MG63 (cell line): ENCODE results near the gene PPP2R5B. TPM values are rescaled to one million over a fixed set of nuclear protein-coding genes. Genes with fewer than 3 reads are reported as not detected.

Source experiments
- DNase-seq: peaks from one replicate; pipeline ENCODE4 v3.0.0-alpha.2; 2020
- H3K27me3 ChIP-seq: fragments of 250-450 bp; sonication (Bioruptor Pico); 2 replicates; pipeline ENCODE4 v1.5.1; 2020; ENCODE audit warnings: mild to moderate bottlenecking, moderate library complexity
- H3K36me3 ChIP-seq: fragments of 250-450 bp; sonication (Bioruptor Pico); 2 replicates; pipeline ENCODE4 v1.5.1; 2020; ENCODE audit warnings: mild to moderate bottlenecking, moderate library complexity
- H3K4me3 ChIP-seq: fragments of 250-450 bp; sonication (Bioruptor Pico); 2 replicates; pipeline ENCODE4 v1.5.1; 2020; ENCODE audit warnings: mild to moderate bottlenecking, moderate library complexity
- H3K9me3 ChIP-seq: fragments of 250-450 bp; sonication (Bioruptor Pico); 2 replicates; pipeline ENCODE4 v1.5.1; 2020; ENCODE audit warnings: mild to moderate bottlenecking, moderate library complexity
- total RNA-seq: library from RNA; depleted of rRNA; stranded (reverse); fragments of >200 nt; shearing (Covaris generic); gene quantifications from 2 replicates; pipeline ENCODE4 v1.2.3, GENCODE V29; 2014; ENCODE audit warnings: low replicate concordance

Gene PPP2R5B
- total RNA-seq, 1 experiment from 2014 or later: 8.8 TPM

DNA sequence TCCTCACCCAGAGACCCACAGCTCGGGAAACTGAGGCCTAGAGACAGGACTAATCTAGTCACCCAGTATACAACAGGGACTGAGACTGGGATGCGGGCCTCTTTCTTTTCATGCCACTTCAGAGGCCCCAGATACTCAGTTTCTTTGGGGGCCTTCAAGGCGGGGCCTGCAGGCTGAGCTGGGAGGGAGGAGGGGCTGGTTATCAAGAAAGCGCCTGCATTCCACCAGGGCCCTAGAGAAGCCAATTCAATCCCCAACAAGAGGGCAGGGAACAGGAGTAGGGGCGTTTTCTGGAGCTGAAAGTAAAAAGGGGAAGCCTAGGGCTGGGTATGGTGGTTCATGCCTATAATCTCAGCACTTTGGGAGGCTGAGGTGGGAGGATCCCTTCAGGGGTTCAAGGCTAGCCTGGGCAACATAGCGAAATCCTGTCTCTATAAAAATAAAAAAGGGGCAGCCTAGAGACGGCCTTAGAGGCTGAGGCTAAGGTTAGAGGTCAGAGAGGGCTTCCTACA lies 9.1 kb upstream of the PPP2R5B start:
- peak overlapping the region; percentile 69; the same call in 1 of the 2 replicates for H3K4me3 ChIP-seq
- DNase-seq: no peak
- no peaks in the 10 kb centered on the region for H3K9me3 ChIP-seq
- H3K27me3 ChIP-seq: no peaks in the 10 kb centered on the region
- H3K36me3 ChIP-seq: no peaks in the 10 kb centered on the region; the same call in none of the 2 replicates

DNA sequence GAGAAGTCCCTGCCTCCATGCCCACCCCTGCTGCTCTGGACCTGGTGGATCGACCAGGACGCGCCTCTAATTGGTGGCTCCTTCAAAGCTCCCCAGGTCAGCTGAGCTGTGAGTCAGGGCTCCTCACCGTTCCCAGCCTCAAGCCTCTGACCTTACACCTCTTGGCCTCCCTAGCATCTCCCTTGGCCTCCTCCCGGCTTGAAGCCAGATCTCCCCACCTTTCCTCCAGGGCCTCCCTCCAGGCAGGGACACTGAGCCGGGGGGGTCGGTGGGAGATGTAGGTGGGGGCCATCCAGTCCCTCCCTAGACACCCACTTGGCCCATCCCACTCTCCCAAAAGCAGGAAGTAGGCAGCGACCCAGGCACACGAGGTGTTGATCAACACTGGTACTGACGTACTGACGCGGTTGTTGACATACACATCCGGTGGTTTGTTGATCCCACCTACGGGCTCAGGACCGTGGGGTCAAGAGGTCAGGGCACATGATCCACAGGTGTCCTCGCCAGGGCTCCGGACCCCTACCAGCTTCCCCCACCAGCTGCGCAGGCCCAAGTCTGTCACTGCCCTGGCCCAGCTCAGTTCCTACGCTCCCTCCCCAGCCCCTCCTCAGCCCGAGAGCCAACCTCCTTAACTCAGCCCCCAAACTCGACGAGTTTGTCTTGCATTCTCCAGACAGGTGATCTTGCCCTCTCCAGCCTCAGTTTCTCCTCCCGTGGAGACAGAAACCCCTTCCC lies 8.3 kb upstream of the PPP2R5B start:
- no peaks in the 10 kb centered on the region; the same call in none of the 2 replicates for H3K36me3 ChIP-seq
- peak; percentile 38 for DNase-seq
- peak overlapping the region; percentile 69 for H3K4me3 ChIP-seq
- H3K27me3 ChIP-seq: no peaks in the 10 kb centered on the region
- H3K9me3 ChIP-seq: no peaks in the 10 kb centered on the region

DNA sequence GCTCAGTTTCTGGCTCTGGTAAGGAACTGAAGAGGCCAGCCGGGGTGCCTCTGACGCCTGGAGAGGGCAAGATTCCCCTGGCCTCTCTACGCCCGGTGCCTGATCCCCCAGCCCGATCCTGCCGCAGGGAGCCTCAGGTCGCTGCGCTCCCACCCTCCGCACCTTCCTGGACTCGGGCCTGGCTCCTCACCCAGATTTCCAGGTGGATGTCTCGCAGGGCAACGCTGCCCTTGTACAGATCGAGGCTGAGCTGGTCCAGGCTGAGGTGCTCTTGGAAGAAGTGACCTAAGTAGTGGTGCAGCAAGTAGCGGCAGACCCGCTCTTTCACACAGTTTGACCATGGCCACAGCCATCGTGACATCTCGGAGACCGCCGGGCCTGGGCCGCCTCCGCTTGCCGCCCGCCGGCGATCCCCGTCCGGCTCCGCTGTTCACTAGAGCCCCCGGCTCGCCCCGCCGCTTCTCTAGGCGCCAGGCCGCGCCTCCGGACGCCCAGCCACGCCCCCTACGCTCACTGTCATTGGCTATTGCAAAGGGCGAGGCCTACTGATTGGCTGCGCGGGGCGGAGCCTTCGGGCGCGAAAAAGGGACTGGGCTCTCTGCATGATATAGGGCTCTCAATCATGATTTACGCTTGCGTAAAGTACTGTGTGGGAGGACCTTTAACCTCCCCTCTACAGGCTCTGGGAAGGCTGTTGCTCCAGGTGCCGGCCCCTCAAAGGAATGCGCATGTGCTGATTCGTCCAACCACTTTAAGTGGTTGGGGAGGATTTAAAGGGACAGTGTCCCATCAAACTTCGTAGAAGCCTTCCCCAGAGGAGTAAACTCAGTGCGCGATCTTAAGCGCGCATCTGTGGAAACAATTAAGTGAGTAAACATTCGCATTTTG lies 7.5 kb upstream of the PPP2R5B start, which contains the start of gene ATG2A:
TSS of gene ATG2A (minus strand) at position 435 of the 888 bp plus-strand sequence. CDS start at position 361, 74 bp downstream.
- no peaks in the 10 kb centered on the region for H3K27me3 ChIP-seq
- peak within 1 kb of the TSS; percentile 69 for H3K4me3 ChIP-seq
- H3K36me3 ChIP-seq: no peaks in the 10 kb centered on the region; the same call in 1 of the 2 replicates
- H3K9me3 ChIP-seq: no peaks in the 10 kb centered on the region
- peak; percentile 98 for DNase-seq

DNA sequence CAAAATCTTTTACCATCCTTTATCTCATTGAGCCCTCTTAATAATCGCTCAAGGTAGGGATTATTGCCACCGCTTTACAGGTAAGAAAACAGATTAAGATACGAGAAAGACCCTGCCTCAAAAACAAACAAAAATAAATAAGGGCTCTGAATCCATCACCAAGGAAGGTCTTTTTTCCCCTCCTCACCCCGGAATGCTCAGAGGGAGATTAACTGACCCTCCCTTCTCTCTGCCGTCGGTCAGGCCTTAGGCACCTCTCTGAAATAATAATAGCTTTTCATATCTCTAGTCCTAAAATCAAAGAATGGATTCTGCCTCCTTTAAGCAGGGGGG lies 6.9 kb upstream of the PPP2R5B start:
- Histone ChIP-seq H3K36me3 (no peaks in the 10 kb centered on the region), H3K9me3 (no peaks in the 10 kb centered on the region)
- DNase-seq: no peak

DNA sequence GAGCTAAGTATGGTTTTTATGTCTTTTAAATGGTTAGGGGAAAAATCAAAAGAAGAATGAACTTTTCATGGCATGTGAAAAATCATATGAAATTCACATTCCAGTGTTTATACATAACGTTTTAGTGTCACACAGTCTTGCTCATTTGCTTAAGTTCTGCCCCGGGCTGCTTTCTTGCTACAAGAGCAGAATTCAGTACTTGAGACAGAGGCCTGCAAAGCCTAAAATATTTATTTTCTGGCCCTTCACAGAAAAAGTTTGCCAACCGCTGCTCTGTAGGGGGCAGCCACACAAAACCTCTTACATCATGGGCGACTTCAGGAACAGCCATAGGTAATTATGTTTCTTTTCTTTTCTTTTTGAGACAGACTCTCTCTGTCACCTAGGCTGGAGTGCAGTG lies 6.5 kb upstream of the PPP2R5B start:
- H3K9me3 ChIP-seq: no peaks in the 10 kb centered on the region
- DNase-seq: peak; percentile 25
- no peaks in the 10 kb centered on the region for H3K27me3 ChIP-seq
- H3K4me3 ChIP-seq: peak overlapping the region; percentile 69
- no peaks in the 10 kb centered on the region for H3K36me3 ChIP-seq

More for the DNA sequence above, 6.9 kb upstream of the PPP2R5B start:
- no peaks in the 10 kb centered on the region for H3K27me3 ChIP-seq
- peak overlapping the region; percentile 69 for H3K4me3 ChIP-seq

DNA sequence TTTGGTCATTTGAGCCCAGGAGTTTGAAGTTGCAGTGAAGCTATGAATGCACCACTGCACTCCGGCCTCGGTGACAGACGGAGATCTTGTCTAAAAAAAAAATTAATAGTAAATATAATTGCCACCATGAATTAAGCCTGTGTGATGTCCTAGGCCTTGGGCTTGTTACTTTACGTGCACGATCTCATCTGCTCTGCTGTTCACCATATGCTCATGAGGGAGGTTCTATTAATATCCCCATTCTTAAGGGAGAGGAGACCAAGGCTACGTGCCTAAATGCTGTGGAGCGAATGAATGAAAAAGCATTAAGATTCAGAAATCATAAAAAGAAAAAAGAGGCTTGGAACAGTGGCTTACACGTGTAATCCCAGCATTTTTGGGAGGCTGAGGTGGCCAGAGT lies 4.9 kb upstream of the PPP2R5B start:
- H3K36me3 ChIP-seq: no peaks in the 10 kb centered on the region
- no peaks in the 10 kb centered on the region for H3K27me3 ChIP-seq
- no peaks in the 10 kb centered on the region for H3K9me3 ChIP-seq
- H3K4me3 ChIP-seq: no peak overlapping the region
- no peak for DNase-seq

DNA sequence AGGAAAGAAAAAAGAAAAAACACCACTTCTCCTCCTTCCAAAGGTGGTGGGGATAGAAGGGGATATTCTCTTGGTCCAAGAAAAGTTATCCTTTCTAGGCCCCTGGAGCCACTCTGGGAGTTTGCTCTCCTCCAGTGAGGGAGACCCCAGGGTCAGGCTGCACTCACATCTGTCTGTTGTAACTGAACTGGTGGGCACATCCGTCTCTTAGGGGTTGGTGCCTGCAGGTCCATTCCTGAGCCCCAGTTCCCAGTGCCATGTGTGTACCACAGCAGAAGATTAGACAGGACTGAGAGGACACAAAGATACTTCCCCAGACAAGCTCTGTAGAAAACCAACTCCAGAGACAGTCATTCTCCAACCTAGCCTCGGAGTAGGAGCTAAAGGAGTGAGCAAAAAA lies 4.4 kb upstream of the PPP2R5B start:
- H3K36me3 ChIP-seq: no peaks in the 10 kb centered on the region
- H3K27me3 ChIP-seq: no peaks in the 10 kb centered on the region
- no peak for DNase-seq
- H3K9me3 ChIP-seq: no peaks in the 10 kb centered on the region
- no peak overlapping the region for H3K4me3 ChIP-seq

DNA sequence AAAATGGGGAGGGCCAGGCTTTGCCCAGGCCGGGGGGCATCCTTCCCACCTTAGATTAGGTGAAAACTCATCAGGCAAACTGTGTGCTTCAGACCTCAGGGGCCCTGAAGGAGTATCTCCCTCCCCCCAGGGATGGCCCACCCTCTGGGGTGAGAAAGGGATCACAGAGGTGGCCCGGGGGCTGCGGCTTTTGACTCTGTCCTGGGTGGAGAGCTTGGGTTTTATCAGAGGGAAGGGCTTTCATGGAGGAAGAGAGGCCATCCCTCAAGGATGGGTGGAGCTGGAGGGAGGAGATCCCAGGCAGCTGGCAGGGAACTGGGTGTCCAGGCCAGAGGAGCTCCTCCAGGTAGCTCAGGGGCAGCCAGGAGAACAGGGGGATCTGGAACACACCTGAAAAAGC lies 3.1 kb upstream of the PPP2R5B start:
- Histone ChIP-seq H3K27me3 (no peaks in the 10 kb centered on the region), H3K9me3 (no peaks in the 10 kb centered on the region), H3K4me3 (no peak overlapping the region), H3K36me3 (no peaks in the 10 kb centered on the region)
- DNase-seq: no peak

DNA sequence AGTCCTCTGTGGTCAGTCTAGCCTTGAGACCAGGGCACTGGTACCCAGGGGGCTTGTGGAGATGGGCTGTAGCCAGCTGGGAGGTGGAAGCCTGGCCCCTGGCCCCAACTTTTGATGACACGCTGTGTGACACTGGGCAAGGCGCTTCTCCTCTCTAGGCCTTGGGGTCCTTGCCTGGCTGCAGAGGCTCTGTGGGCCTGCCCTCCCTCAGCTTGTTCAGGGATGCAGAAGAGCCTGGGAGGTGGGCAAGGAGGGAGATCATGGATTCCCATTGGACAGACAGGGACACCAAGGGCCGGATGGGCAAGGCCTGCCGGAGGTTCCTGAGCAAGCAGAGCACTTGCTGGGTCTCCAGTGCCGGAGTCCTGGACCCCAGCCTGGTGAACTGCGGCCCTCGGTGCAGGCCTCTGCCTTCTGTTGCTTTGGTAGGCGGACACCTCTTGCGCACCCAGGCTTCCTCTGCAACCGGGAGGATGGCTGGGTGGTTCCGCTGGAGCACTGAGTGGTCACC lies 1.3 kb upstream of the PPP2R5B start:
- Histone ChIP-seq H3K27me3 (no peaks in the 10 kb centered on the region), H3K4me3 (no peak overlapping the region), H3K36me3 (peaks cover under 1% of the 10 kb centered on the region), H3K9me3 (no peaks in the 10 kb centered on the region)
- no peak for DNase-seq

DNA sequence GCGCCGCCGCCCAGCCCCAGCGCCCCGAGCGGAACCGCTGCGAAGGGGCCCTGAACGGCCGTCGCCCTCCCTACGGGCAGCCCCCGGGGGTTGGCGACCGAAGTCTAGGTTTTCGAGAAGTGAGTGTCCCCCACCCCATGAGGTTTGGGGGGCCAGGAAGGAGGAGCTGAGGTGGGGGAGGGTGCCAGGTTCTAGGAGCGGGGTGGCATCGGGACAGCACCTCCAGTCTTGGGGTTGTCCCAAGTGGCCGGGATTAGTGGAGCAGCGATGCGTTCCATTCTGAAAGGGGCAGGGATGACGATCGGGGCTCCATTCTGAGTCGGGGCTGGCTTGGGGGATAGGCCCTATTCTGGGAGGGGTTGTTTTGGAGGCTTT lies 408 bp downstream of the PPP2R5B start:
- no peaks in the 10 kb centered on the region for H3K27me3 ChIP-seq
- no peaks in the 10 kb centered on the region for H3K9me3 ChIP-seq
- no peak for DNase-seq
- peak overlapping the region; percentile 71 for H3K4me3 ChIP-seq
- peaks cover 2% of the 10 kb centered on the region for H3K36me3 ChIP-seq

DNA sequence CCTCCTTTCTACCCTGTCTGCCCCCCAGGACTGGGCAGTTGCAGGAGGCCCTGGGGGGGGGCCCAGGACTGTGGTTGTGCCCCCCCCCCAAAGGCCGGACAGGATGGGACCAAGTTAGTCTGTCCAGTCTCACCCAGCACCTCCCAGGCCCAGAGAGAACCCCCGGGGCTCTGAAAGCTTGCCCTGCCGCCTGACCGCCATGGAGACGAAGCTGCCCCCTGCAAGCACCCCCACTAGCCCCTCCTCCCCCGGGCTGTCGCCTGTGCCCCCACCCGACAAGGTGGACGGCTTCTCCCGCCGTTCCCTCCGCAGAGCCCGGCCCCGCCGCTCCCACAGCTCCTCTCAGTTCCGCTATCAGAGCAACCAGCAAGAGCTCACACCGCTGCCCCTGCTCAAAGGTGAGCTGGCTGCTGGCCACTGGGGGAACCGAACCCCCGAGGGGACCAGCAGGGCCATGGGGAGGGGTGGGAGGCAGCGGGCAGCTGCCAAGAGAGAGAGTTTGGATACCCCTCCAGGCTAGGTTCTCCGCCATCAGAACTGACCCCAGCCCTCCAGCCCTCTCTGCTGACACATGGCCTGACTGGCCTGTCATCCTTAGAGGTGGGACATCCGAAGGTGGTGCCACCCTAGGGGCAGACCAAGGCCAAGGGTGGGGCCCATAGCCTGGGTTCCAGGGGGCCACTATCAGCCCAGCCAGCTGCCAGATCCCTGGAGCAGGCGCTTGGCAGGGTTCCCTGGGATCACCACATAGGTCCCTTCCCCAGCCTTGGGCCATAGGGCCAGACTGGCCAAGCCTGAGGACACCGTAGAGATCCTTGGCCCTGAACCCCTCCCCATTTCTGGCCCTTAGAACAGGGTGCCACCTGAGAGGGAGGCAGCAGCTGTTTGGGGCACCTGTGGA lies 1.3 kb downstream of the PPP2R5B start:
- no peak for DNase-seq
- Histone ChIP-seq H3K27me3 (no peaks in the 10 kb centered on the region), H3K36me3 (peaks cover 2% of the 10 kb centered on the region), H3K4me3 (peak overlapping the region; percentile 71), H3K9me3 (no peaks in the 10 kb centered on the region)

DNA sequence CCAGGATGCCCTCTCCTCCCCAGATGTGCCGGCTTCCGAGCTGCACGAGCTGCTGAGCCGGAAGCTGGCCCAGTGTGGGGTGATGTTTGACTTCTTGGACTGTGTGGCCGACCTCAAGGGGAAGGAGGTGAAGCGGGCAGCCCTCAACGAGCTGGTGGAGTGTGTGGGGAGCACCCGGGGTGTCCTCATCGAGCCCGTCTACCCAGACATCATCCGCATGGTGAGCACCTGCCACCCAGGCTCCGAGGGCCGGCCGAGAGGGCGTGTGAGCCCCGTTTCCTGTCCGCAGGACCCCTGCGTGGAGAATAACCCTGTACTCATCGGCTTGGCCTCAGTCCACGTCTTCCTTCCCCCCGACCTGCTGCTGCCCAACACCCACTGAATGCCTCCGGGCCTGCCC lies 2.2 kb downstream of the PPP2R5B start:
- Histone ChIP-seq H3K4me3 (no peak overlapping the region), H3K27me3 (no peaks in the 10 kb centered on the region), H3K9me3 (no peaks in the 10 kb centered on the region), H3K36me3 (peaks cover 2% of the 10 kb centered on the region)
- no peak for DNase-seq

DNA sequence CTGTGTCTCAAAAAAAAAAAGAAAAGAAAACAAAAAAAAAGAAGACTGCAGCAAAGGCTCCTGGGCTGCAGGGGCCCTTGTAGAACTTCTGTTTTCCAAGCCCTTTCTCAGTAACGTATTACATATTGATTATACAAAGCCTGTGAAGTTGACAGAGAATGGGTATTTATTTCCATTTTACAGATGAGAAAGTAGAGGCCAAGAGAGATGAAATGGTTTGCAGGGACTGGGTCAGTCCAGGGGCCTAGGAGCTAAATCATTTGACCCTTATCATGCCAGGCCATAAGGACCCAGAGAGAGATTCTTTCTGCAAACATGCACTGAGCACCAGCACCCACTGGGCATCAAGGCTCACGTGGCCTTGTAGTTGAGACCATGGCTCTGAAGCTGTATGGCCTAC lies 4.5 kb downstream of the PPP2R5B start:
- no peak for DNase-seq

DNA sequence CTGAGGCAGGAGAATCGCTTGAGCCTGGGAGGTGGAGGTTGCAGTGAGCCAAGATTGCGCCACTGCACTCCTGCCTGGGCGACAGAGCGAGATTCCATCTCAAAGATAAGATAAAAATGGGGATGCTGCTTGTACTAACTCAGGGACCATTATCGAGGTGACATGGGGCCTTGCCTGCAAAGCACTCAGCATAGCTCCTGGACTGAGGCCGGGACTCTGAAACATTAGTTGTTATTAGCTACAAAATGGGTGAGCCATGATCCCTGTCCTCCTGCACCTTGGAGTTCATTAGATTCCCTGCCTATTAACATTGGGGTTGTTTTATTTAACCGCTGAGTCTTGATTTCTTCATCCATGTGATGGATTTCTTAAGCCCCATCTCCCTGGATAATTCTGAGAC lies 5.1 kb downstream of the PPP2R5B start:
- no peak for DNase-seq
- no peaks in the 10 kb centered on the region for H3K9me3 ChIP-seq
- H3K4me3 ChIP-seq: no peak overlapping the region
- no peaks in the 10 kb centered on the region for H3K27me3 ChIP-seq
- H3K36me3 ChIP-seq: peaks cover 6% of the 10 kb centered on the region

More for the DNA sequence above, 4.5 kb downstream of the PPP2R5B start:
- no peak overlapping the region for H3K4me3 ChIP-seq
- H3K27me3 ChIP-seq: no peaks in the 10 kb centered on the region
- peaks cover 6% of the 10 kb centered on the region for H3K36me3 ChIP-seq
- no peaks in the 10 kb centered on the region for H3K9me3 ChIP-seq

DNA sequence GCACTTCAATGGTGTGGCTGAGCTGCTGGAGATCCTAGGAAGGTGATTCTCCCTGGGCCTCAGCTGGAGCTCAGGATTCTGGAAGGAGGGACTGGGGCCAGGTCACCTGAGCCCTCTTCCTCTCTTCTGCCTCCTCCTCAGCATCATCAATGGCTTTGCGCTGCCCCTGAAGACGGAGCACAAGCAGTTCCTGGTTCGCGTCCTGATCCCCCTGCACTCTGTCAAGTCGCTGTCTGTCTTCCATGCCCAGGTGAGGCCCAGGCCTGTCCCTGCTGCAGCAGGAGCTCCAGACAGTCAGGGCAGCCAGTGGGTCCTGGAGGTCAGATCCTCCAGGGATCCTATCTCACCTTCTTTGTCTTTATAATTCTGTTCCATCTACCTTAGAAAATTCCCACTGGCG lies 5.9 kb downstream of the PPP2R5B start:
- Histone ChIP-seq H3K27me3 (no peaks in the 10 kb centered on the region), H3K36me3 (peaks cover 6% of the 10 kb centered on the region), H3K4me3 (no peak overlapping the region), H3K9me3 (no peaks in the 10 kb centered on the region)
- DNase-seq: no peak

DNA sequence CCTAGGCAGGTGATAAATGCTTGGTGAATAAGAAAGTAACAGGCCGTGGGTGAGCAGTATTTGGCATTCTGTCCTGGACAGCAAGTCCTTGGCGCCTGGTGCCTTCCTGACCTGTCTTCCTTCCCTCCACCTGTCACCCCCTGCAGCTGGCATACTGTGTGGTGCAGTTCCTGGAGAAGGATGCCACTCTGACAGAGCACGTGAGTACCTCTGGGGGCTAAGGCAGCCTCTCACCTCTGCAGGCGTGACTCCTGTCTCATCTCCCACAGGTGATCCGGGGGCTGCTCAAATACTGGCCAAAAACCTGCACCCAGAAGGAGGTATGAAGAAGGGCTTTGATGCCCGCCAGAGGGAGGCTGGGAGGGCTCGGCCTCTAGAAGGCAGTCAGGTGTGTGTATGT lies 6.8 kb downstream of the PPP2R5B start:
- Histone ChIP-seq H3K36me3 (peaks cover 6% of the 10 kb centered on the region), H3K4me3 (no peak overlapping the region), H3K27me3 (no peaks in the 10 kb centered on the region), H3K9me3 (no peaks in the 10 kb centered on the region)
- DNase-seq: no peak
